PC-3 (cell line): ENCODE measurements around the gene HOXD4. TPM values are rescaled to one million over a fixed set of nuclear protein-coding genes. Genes with fewer than 3 reads are reported as not detected.

Experiments used
- ATAC-seq: fragments of 200-7000 bp; cut with Tn5 transposase; 2 replicates; pipeline ENCODE4 v1.9.1; 2020; ENCODE audit warnings: mild to moderate bottlenecking, moderate library complexity
- BruUV-seq: library from RNA; stranded (reverse); fragments of 400-500 nt; replicated peaks from 2 replicates; lab custom pipeline; 2021; lab: Mats Ljungman, UMichigan
- CTCF ChIA-PET: fragments of 300-600 bp; sonication (Branson Sonifier 250); formaldehyde crosslinking; loops from one replicate; lab custom pipeline; 2022; ENCODE audit warnings: antibody characterized with exemption; lab: Charles Lee
- POLR2A ChIA-PET: fragments of 300-600 bp; sonication (Branson Sonifier 250); formaldehyde crosslinking; loops from one replicate; lab custom pipeline; 2022; ENCODE audit warnings: antibody characterized with exemption; ENCODE audit not compliant: unreplicated experiment; lab: Charles Lee
- DNase-seq: peaks from one replicate; pipeline ENCODE4 v3.0.0-alpha.2; 2015
- H2AFZ ChIP-seq: fragments of 300-600 bp; sonication (generic); 2 replicates; pipeline ENCODE4 v1.6.0; 2016; ENCODE audit warnings: antibody characterized with exemption, low read length
- H3F3A ChIP-seq: fragments of 300-600 bp; sonication (generic); one replicate; pipeline ENCODE4 v1.6.0; 2017; ENCODE audit warnings: antibody characterized with exemption, low read length, control low read depth, mild to moderate bottlenecking; ENCODE audit not compliant: unreplicated experiment
- H3K27ac ChIP-seq: fragments of 300-600 bp; sonication (generic); 2 replicates; pipeline ENCODE4 v1.5.1; 2016; ENCODE audit warnings: mild to moderate bottlenecking, low read length
- H3K27me3 ChIP-seq: fragments of 300-600 bp; sonication (generic); 2 replicates; pipeline ENCODE4 v1.6.1; 2016; ENCODE audit warnings: low read length, mixed read lengths
- H3K36me3 ChIP-seq: fragments of 300-600 bp; sonication (generic); 2 replicates; pipeline ENCODE4 v1.6.1; 2016; ENCODE audit warnings: low read depth, mixed run types, low read length, mixed read lengths
- H3K4me1 ChIP-seq: fragments of 300-600 bp; sonication (generic); 2 replicates; pipeline ENCODE4 v1.5.1; 2016; ENCODE audit warnings: low read length; ENCODE audit not compliant: insufficient read depth
- H3K4me2 ChIP-seq: fragments of 300-600 bp; sonication (generic); 2 replicates; pipeline ENCODE4 v1.6.0; 2016; ENCODE audit warnings: low read length
- H3K4me3 ChIP-seq: fragments of 300-600 bp; sonication (generic); 2 replicates; pipeline ENCODE4 v1.5.1; 2016; ENCODE audit warnings: mild to moderate bottlenecking, low read length, mixed read lengths
- H3K79me2 ChIP-seq: fragments of 300-600 bp; sonication (generic); 2 replicates; pipeline ENCODE4 v1.6.1; 2017; ENCODE audit warnings: low read length, mixed read lengths
- H3K9ac ChIP-seq: fragments of 300-600 bp; sonication (generic); 2 replicates; pipeline ENCODE4 v1.6.0; 2016; ENCODE audit warnings: mild to moderate bottlenecking, low read length
- H3K9me2 ChIP-seq: fragments of 300-600 bp; sonication (generic); replicated peaks from 2 replicates; pipeline ENCODE4 v1.6.1; 2016; ENCODE audit warnings: mixed run types, low read length, mixed read lengths
- H3K9me3 ChIP-seq: fragments of 300-600 bp; sonication (generic); 2 replicates; pipeline ENCODE4 v1.6.1; 2016; ENCODE audit warnings: low read length, mixed read lengths
- H4K20me1 ChIP-seq: fragments of 300-600 bp; sonication (generic); 2 replicates; pipeline ENCODE4 v1.6.1; 2016; ENCODE audit warnings: low read length, mixed read lengths
- EZH2 ChIP-seq: fragments of 300-600 bp; sonication (generic); IDR thresholded peaks from one replicate; pipeline ENCODE4 v1.6.1; 2017; ENCODE audit warnings: antibody characterized with exemption, mild to moderate bottlenecking, low read length; ENCODE audit not compliant: unreplicated experiment
- EZH2phosphoT487 ChIP-seq: fragments of 300-600 bp; sonication (generic); IDR thresholded peaks from 2 replicates; pipeline ENCODE4 v1.6.1; 2018; ENCODE audit warnings: mild to moderate bottlenecking, antibody characterized with exemption, low read length, borderline replicate concordance
- intact Hi-C: fragments of 100-400 bp; cut with micrococcal nuclease; formaldehyde crosslinking; loops from 2 replicates; pipeline ENCODE4 v1.9.0; 2023
- total RNA-seq: library from RNA; depleted of rRNA; stranded (reverse); fragments of >200 nt; gene quantifications from 2 replicates; pipeline ENCODE4 v1.2.3, GENCODE V29; 2014
- TF ChIP-seq, protein P1 (sequence below): fragments of 300-600 bp; sonication (generic); conservative IDR thresholded peaks from 2 replicates; pipeline ENCODE4 v1.5.1; 2017; ENCODE audit warnings: antibody characterized with exemption, low read depth, mild to moderate bottlenecking, low read length

HOXD4 gene
- total RNA-seq, 1 experiment from 2014 or later: 0.29 TPM

DNA sequence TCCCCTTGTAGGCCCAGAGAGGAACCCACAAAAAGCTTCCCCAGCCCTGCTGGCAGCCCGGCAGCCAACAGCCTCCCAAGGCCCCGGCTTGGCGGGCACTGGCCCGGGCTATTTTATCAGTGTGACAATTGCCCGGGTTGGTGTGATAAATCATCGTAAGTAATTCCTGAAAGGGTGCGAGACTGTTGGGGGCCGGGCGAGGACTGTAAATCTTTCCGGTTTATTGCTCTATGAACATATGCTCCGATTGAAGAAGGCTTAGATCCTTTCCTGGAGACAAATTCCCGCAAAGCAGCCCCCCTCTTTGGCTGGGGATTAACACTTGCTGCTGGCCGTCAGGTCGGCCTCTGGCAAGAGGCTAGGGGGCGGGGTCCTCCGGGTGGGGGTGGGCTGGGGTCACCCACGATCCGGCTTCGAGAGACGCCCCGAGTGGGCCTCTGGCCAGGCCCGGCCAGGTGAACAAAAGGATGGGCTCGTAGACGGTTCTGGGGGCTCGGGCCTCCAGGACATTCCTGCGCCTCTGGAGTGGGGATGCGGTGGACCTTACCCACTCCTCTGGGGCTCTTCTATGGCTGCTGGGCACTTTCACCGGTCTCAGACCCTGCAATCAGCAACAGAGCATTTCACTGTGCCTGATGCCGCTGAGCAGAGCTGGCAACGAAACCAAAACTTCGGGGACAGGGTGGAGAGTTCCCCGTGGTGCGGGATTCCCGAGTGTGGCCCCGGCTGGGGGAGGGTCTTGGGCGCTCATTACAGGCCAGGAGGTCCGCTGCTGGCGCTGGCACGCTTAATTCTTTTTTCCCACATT lies 7.7 kb downstream of the HOXD4 start:
- CTCF ChIA-PET: no interaction called here
- H3K9me2 ChIP-seq: no peaks in the 10 kb centered on the region
- intact Hi-C loops: no loop called here
- H3K79me2 ChIP-seq: no peaks in the 10 kb centered on the region
- no peaks in the 10 kb centered on the region for H4K20me1 ChIP-seq
- no peaks in the 10 kb centered on the region for H3K4me1 ChIP-seq
- H3K9ac ChIP-seq: no peak overlapping the region
- TF ChIP-seq EZH2: no peak
- TF ChIP-seq, protein P1, sequence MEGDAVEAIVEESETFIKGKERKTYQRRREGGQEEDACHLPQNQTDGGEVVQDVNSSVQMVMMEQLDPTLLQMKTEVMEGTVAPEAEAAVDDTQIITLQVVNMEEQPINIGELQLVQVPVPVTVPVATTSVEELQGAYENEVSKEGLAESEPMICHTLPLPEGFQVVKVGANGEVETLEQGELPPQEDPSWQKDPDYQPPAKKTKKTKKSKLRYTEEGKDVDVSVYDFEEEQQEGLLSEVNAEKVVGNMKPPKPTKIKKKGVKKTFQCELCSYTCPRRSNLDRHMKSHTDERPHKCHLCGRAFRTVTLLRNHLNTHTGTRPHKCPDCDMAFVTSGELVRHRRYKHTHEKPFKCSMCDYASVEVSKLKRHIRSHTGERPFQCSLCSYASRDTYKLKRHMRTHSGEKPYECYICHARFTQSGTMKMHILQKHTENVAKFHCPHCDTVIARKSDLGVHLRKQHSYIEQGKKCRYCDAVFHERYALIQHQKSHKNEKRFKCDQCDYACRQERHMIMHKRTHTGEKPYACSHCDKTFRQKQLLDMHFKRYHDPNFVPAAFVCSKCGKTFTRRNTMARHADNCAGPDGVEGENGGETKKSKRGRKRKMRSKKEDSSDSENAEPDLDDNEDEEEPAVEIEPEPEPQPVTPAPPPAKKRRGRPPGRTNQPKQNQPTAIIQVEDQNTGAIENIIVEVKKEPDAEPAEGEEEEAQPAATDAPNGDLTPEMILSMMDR: no peak
- no peak for TF ChIP-seq EZH2phosphoT487
- H3K9me3 ChIP-seq: no peaks in the 10 kb centered on the region
- DNase-seq (no peak), ATAC-seq (no peak)
- H3F3A ChIP-seq: no peaks in the 10 kb centered on the region
- no peak overlapping the region for H3K4me2 ChIP-seq
- POLR2A ChIA-PET: no interaction called here
- H3K27ac ChIP-seq: no peak overlapping the region
- H3K36me3 ChIP-seq: no peaks in the 10 kb centered on the region
- BruUV-seq: no TSS peak
- no peak overlapping the region for H3K4me3 ChIP-seq
- H2AFZ ChIP-seq: no peak overlapping the region
- H3K27me3 ChIP-seq: no peaks in the 10 kb centered on the region

DNA sequence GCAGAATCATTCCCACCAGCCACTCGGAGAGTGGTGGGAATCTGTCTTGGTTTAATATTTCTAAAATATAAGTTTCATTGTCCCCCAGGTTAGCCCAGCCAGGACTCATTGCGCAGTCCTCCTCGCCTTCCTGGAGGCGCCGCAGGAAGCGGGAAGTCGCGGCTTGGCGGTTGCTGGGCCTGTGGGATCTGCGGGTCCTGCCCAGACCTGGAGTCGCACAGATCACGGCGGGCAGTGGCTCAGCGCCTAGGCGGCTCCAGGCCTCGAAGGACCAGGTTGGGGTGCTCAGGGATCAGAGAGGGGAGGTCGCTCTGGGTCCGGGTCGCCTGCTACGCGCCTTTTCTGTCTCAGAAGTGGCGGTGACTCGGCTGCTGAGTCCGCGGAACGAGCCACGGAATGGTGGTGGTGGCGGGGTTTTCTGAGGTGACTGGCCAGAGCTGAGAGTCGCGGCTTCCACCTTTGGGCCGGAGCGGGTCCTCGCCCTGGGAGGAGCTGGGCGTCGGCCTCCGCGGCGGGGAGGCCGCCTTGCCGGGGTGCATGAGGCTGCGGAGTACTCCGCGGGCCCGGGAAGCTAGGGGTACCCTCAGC lies 8.4 kb downstream of the HOXD4 start:
- Histone ChIP-seq H3K4me2 (no peak overlapping the region), H3K79me2 (no peaks in the 10 kb centered on the region), H2AFZ (no peak overlapping the region), H3K9ac (no peak overlapping the region), H3K36me3 (no peaks in the 10 kb centered on the region), H4K20me1 (no peaks in the 10 kb centered on the region), H3K4me3 (no peak overlapping the region), H3K4me1 (no peaks in the 10 kb centered on the region), H3K27ac (no peak overlapping the region), H3K9me2 (no peaks in the 10 kb centered on the region), H3F3A (no peaks in the 10 kb centered on the region), H3K9me3 (no peaks in the 10 kb centered on the region), H3K27me3 (no peaks in the 10 kb centered on the region)
- intact Hi-C loops: no loop called here
- TF ChIP-seq EZH2 (no peak), EZH2phosphoT487 (no peak)
- TF ChIP-seq, protein P1: no peak
- ATAC-seq (no peak), DNase-seq (no peak)
- BruUV-seq: no TSS peak
- CTCF ChIA-PET: no interaction called here
- POLR2A ChIA-PET: no interaction called here
